HG02623 (cell line): ENCODE measurements around the gene USP4.
"Not testable (repeated sequence)": the region's sequence is repeated elsewhere in the genome, so short reads cannot be mapped to it uniquely, and the experiment has no call there.

Experiments
- ATAC-seq: cut with Tn5 transposase; IDR thresholded peaks from one replicate; pipeline ENCODE4 v1.9.1; 2021; ENCODE audit warnings: moderate library complexity; ENCODE audit not compliant: unreplicated experiment

The USP4 gene

GRCh38 chr3:49255718-49256511 is 83.9 kb downstream of the USP4 start:
- ATAC-seq: no peak

- no peak for ATAC-seq
Measured at GRCh38 chr3:49255112-49255511, 84.7 kb downstream of the USP4 start.

- no peak for ATAC-seq
Measured at GRCh38 chr3:49253512-49253911, 86.3 kb downstream of the USP4 start.

GRCh38 chr3:49248840-49249227 is 91.0 kb downstream of the USP4 start:
- no peak for ATAC-seq

- no peak for ATAC-seq
Measured at GRCh38 chr3:49244581-49245205, 95.2 kb downstream of the USP4 start.

GRCh38 chr3:49240091-49240490 is 99.8 kb downstream of the USP4 start:
- ATAC-seq: not testable (repeated sequence)

- ATAC-seq: no peak
Measured at GRCh38 chr3:49238274-49239127, 101.4 kb downstream of the USP4 start.

GRCh38 chr3:49237344-49237743 is 102.5 kb downstream of the USP4 start:
- no peak for ATAC-seq

GRCh38 chr3:49236226-49236625 is 103.6 kb downstream of the USP4 start:
- ATAC-seq: no peak

GRCh38 chr3:49228817-49229216 is 111.0 kb downstream of the USP4 start:
- not testable (repeated sequence) for ATAC-seq
